Measurements from ENCODE around the gene LIN52.

LIN52 gene

DNA sequence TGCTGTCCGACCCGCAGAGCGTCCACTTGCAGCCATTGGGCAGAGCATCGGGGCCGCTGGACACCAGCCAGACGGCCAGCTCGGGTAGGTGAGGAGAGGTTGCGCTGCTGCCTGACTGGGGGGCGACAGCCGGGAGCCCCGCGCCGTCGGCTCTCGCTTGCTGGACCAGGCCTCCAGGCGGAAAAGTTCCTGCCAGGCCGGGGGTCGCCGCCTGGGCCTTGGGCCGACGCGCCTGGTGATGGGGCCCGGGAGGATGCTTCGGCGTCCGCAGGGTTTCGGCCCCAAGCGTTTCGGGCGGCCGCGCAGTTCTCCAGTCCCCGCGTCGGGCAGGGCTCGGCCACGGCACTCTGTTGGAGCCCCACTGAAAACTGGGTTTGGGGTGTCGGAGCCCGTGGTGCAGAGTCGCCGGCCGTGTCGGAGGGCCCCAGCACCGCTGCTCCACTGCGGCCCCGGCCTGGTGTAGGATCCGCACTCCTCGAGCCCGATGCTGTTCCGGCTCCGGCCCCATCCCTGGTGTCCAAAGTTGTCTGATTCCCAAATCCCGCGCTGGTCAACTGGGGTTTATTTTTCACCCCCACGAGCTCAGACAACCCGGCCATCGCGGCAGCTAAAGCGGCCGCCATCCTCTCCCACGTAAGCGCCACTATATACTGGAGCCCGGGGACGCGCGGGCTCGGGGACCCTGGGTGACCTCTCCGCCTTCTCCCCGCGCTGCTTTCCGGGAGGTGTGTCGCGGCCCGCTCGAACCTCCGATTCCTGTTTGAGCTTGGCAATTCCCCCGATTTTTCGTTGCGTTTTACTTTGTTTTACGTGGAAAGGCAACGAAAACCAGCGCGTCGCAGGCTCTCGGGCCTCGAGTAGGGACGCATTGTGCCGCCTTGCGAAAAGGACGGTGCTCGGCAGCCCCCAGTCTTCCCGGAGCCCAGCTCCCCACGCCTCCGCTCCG, 155.4 kb downstream of the LIN52 start:
- no peak for DNase-seq

DNA sequence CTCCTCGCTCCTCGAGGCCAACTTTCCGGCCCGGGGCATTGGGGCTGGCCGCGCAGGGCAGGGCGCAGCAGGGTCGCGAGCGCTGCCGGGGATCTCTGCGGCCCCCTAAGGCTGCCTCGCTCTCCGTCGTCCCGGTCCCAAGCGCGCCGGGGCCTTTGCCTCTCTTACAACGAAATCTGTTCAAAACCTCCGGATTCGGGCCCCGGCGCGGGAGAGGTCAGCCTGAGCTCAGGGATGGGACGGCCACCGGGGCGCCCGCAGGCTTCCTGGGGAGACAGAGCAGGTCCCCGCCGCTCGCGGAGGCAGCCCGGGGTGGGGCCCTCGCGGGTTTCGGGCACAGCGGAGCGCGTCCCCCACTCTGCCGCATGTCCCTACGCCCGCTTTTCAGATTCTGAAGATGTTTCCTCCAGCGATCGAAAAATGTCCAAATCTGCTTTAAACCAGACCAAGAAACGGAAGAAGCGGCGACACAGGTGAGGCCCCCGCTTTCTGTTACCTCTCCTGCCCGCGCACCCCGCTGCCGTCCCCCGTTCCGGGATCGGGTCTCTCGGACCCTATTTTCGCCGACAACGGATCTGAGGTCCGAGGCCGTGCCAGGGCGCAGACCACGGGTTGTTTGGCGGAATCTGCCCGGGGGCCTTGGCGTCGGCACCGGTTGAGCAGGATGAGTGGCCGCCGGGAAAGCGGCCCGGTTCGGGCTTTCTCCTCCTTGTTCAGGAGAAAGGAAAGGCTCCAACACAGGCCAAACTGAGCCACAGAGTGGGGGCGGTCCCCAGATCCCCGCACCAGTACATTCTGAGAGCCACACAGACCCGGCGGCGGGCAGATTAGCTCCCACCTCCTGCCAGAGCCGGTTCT, 156.3 kb downstream of the LIN52 start:
- DNase-seq = no peak

DNA sequence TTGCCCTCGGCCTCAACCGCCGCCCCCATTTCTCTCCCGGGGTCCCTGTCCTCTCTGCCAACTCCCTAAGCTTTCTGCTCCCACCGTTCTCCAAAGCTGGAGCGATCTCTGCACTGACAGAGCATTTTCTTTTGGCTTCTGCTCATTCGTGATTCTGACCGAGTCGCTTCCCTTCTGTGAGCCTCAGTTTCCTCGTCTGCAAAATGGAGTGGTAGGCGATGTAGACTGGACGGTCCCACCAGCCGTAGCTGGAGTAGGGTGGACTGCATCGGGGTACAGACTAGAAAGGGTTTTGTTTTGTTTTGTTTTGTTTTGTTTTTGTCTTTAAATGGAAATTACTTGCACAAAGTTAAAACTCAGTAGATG, 156.9 kb downstream of the LIN52 start:
- no peak for DNase-seq

DNA sequence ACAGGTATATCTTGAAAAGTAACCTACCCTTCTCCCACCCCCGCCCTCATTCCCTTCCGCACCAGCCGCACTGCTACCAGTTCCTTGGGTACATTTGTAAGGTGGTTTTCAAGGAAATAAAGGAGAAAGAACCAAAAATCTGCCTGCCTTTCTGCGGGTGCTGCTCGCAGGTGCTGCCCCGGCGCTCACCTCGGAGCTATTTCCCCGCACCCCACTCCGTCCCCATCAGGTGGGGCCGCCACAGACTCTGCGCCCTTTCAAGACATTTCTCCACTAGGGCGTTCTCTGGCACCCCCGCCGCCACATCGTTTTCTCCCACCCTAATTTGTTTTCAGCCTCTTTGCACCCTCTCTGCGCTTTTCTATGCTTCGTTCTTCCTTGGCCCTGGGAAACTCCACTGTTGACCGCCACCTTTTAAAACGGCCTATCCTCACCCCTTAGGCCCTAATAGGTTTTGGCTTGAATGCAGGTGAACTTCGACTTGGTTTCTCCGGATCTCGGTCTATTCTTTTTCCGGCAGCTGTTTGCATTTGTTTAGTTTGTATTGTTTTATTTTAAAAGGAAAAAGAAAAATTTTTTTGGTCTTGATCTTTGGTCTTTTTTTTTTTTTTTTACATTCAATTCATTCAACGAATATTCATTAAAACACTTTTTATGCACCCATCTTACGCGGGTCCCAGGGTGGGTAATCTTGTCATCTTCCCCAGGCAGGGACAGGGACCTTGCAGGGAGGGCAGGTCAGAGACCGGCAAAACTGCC, 157.4 kb downstream of the LIN52 start:
- DNase-seq = no peak

DNA sequence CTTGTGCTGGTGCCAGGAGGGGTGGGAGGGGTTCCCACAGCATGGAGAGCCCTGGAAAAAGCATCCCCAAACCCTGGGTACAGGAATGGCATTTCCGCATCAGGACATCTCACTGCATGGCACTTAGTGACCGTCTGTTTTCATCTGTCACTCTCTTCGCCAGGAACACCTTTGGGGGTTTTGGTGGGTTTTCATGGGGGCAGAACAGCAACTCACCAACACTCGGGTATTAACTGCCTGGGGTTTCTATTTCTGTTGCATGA, 158.0 kb downstream of the LIN52 start:
- DNase-seq = no peak

DNA sequence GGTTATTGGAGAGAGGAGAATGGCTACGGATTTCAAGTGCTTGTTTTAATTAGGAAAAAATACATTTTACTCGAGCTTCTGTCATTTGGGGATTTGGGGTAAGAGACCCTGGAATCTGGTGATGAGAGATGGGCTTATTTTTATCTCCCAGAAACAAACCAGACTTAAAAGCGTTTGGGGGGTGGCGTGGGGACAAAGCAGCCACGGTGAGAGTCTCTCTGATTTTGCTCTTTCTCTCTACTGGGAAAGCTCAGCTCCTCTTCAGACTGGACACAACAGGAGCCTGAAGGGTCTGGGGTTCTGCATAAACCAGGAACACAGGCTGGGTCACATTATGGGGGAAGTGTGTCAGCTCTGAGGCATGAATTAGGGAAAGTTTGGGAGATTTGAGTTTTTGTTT, 158.3 kb downstream of the LIN52 start:
- DNase-seq = no peak

DNA sequence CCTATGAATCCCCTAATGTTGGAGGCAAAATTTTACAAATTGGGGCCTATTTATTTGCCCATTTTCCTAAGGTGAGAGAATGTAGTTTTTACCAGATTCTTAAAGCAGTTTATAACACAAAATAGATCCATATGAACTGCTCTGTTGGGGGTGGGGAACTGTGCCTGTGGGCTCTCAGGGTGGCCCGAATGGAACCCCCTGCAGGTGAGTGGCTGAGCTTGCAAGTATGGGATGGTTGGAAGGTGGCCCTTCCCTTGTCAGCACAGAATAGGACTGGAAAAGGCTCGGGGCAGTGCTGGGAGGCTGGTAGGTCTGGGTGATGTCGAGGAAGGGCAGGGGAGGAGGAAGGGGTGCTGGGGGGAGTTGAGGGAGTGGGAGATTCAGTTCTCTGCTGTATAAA, 159.4 kb downstream of the LIN52 start:
- no peak for DNase-seq

DNA sequence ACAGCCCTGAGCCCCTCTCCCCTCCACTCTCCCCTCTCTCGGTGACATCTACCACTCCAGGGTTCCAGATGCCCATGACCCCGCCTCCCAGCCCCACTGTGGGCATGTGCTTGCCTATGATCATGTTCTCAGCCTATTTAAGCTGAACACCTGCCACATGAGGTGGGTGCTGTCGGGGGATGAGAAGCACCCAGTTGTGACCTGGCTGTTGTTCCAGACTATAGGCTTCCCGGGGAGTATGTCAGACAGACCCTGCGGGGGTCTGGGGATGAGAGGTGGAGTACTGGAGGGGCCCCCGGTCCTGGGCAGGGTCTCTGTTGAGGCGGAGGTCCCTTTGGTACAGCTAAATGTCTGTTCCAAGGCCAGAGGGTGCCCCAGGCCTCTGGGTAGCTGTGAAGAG, 160.5 kb downstream of the LIN52 start:
- no peak for DNase-seq

DNA sequence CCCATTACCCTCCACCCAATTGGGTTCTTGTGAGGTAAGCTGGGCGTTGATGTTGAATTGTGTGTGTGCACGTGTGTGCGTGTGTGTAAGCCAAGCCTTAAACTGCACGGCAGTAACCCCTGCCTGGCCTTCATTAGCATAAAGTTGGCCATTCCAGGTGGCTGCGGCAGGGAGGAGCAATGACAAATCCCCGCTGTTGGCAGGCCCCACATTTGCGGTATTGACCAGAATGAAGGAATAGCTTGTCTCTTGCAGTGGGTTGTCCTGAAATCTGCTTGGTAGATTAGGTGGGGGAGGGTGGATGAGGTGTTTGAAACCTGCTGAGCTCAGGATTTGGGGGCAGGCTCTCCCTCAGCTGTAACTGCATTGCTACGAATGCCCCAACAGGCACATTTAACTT, 161.8 kb downstream of the LIN52 start:
- no peak for DNase-seq

DNA sequence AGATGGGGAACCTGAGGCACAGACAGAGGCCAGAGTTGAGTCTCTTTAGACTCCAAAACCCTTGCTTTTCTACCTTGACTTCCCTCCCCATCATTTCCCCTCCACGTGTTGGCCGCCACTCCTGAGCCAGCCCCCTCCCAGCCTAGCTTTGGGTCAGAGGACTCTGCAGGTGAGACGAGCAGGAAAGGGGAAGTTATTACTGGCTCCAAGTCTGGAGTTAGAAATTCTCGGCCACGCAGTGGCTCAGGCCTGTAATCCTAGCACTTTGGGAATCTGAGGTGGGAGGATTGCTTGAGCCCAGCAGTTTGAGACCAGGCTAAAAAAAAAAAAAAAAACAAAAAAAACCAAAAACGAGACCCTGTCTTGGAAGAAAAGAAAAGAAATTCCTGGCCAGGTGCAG, 163.3 kb downstream of the LIN52 start:
- DNase-seq = no peak

DNA sequence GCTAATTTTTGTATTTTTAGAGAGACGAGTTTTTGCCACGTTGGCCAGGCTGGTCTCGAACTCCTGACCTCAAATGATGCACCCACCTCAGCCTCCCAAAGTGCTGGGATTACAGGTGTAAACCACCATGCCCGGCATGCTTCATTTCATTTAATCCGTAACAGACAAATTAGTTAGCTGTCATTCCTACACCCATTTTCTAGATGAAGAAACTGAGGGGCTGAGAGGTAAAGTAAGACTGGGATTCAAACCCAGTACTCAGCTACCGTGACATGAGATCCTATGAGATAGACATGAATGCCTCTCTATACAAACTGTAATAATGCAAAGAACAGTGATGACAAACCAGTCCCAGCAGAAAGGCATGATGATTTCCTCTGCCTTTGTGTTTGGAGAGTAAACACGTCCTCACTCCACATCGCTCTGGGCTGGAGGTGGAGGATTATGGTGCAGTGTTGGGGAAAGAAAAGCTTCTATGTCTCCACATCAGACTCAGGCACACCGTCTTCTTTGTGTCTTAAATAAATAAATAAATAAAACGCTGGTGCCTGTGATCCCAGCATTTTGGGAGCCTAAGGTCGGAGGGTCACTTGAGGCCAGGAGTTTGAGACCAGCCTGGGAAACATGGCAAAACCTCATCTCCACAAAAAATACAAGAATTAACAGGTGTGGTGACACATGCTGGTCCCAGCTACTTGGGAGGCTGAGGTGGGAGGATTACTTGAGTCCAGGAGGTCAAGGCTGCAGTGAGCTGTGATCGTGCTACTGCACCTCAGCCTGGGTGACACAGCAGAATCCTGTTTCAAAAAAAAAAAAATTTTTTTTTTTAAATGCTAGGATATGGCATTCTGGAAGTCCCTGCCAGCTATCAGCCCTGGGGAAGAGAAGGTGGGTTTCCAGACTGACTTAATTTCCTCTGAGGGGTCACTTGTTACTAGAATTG, 164.9 kb downstream of the LIN52 start:
- no peak for DNase-seq
